Effector memory CD4-positive, alpha-beta T cell (primary cell): ENCODE results near the gene SIRT2.
A peak's percentile ranks its signal among the peaks of the same experiment; 100 is the strongest.

Experiments
- DNase-seq, 3 donors: peaks; one replicate each; pipeline ENCODE4 v3.0.0-alpha.2; 2020
- H3K27ac ChIP-seq: 2 replicates; pipeline ENCODE4 v1.7.0; 2013; ENCODE audit warnings: mild to moderate bottlenecking, low read length, moderate library complexity; ENCODE audit not compliant: insufficient read depth, poor library complexity, severe bottlenecking
- H3K27me3 ChIP-seq: replicated peaks from 2 replicates; pipeline ENCODE4 v1.7.0; 2013; ENCODE audit warnings: mild to moderate bottlenecking, low read length; ENCODE audit not compliant: insufficient read depth, control insufficient read depth, poor library complexity, severe bottlenecking
- H3K36me3 ChIP-seq: 2 replicates; pipeline ENCODE4 v1.7.0; 2013; ENCODE audit warnings: mild to moderate bottlenecking, low read length, moderate library complexity; ENCODE audit not compliant: control insufficient read depth, insufficient read depth
- H3K4me1 ChIP-seq: 2 replicates; pipeline ENCODE4 v1.7.0; 2013; ENCODE audit warnings: low read length, mild to moderate bottlenecking; ENCODE audit not compliant: control insufficient read depth, insufficient read depth, poor library complexity, severe bottlenecking
- H3K4me3 ChIP-seq: 2 replicates; pipeline ENCODE4 v1.7.0; 2013; ENCODE audit warnings: low read length, low read depth, mild to moderate bottlenecking; ENCODE audit not compliant: insufficient read depth, poor library complexity, severe bottlenecking
- H3K9me3 ChIP-seq: 2 replicates; pipeline ENCODE4 v1.7.0; 2013; ENCODE audit warnings: mild to moderate bottlenecking, low read length, moderate library complexity; ENCODE audit not compliant: control insufficient read depth

The SIRT2 gene

GRCh38 chr19:38848299-38849146 is 50.9 kb downstream of the SIRT2 start:
- Histone ChIP-seq H3K4me1 (peaks cover 53% of the 10 kb centered on the region), H3K4me3 (peak overlapping the region; percentile 78), H3K9me3 (no peaks in the 10 kb centered on the region), H3K36me3 (peaks cover 48% of the 10 kb centered on the region), H3K27me3 (no peaks in the 10 kb centered on the region), H3K27ac (peak overlapping the region; percentile 98)
- no peak for DNase-seq

- Histone ChIP-seq H3K9me3 (no peaks in the 10 kb centered on the region), H3K36me3 (peaks cover 63% of the 10 kb centered on the region), H3K27ac (peak overlapping the region; percentile 19), H3K4me1 (peaks cover 66% of the 10 kb centered on the region), H3K4me3 (no peak overlapping the region), H3K27me3 (no peaks in the 10 kb centered on the region)
- no peak for DNase-seq
Observed at GRCh38 chr19:38846097-38846496, 53.3 kb downstream of the SIRT2 start.

- H3K27ac ChIP-seq, result peak overlapping the region; percentile 12
- peaks cover 69% of the 10 kb centered on the region for H3K36me3 ChIP-seq
- H3K27me3 ChIP-seq, result no peaks in the 10 kb centered on the region
- no peak overlapping the region for H3K4me3 ChIP-seq
- H3K9me3 ChIP-seq, result no peaks in the 10 kb centered on the region
- no peak for DNase-seq
- H3K4me1 ChIP-seq, result peaks cover 64% of the 10 kb centered on the region
Observed at GRCh38 chr19:38845374-38846024, 53.9 kb downstream of the SIRT2 start.

GRCh38 chr19:38844093-38844686 is 55.2 kb downstream of the SIRT2 start:
- peaks cover 64% of the 10 kb centered on the region for H3K4me1 ChIP-seq
- no peaks in the 10 kb centered on the region for H3K9me3 ChIP-seq
- H3K27ac ChIP-seq, result no peak overlapping the region
- peaks cover 80% of the 10 kb centered on the region for H3K36me3 ChIP-seq
- no peak for DNase-seq
- no peaks in the 10 kb centered on the region for H3K27me3 ChIP-seq
- no peak overlapping the region for H3K4me3 ChIP-seq

- Histone ChIP-seq H3K36me3 (peaks cover 85% of the 10 kb centered on the region), H3K27me3 (no peaks in the 10 kb centered on the region), H3K27ac (peak overlapping the region; percentile 61), H3K4me3 (no peak overlapping the region), H3K4me1 (peaks cover 56% of the 10 kb centered on the region), H3K9me3 (no peaks in the 10 kb centered on the region)
- DNase-seq, result no peak
Observed at GRCh38 chr19:38843175-38843758, 56.2 kb downstream of the SIRT2 start.

- Histone ChIP-seq H3K4me1 (peaks cover 50% of the 10 kb centered on the region), H3K4me3 (no peak overlapping the region), H3K36me3 (peaks cover 88% of the 10 kb centered on the region), H3K27ac (peak overlapping the region; percentile 61), H3K27me3 (no peaks in the 10 kb centered on the region), H3K9me3 (no peaks in the 10 kb centered on the region)
- peak; percentile 42 to 58 (median 43) for DNase-seq
Observed at GRCh38 chr19:38842439-38843174, 56.8 kb downstream of the SIRT2 start.

- H3K27ac ChIP-seq, result peak overlapping the region; percentile 61
- DNase-seq, result peak; percentile 53 to 64 (median 63)
- no peaks in the 10 kb centered on the region for H3K9me3 ChIP-seq
- no peaks in the 10 kb centered on the region for H3K27me3 ChIP-seq
- peaks cover 43% of the 10 kb centered on the region for H3K4me1 ChIP-seq
- H3K4me3 ChIP-seq, result no peak overlapping the region
- peaks cover 88% of the 10 kb centered on the region for H3K36me3 ChIP-seq
Observed at GRCh38 chr19:38841787-38842438, 57.5 kb downstream of the SIRT2 start.

- Histone ChIP-seq H3K27ac (peak overlapping the region; percentile 59), H3K36me3 (peaks cover 88% of the 10 kb centered on the region), H3K4me1 (peaks cover 42% of the 10 kb centered on the region), H3K27me3 (no peaks in the 10 kb centered on the region), H3K9me3 (no peaks in the 10 kb centered on the region), H3K4me3 (no peak overlapping the region)
- no peak for DNase-seq
Observed at GRCh38 chr19:38841180-38841766, 58.1 kb downstream of the SIRT2 start.

- H3K9me3 ChIP-seq, result no peaks in the 10 kb centered on the region
- H3K27ac ChIP-seq, result peak overlapping the region; percentile 59
- H3K27me3 ChIP-seq, result no peaks in the 10 kb centered on the region
- DNase-seq, result no peak
- H3K36me3 ChIP-seq, result peaks cover 87% of the 10 kb centered on the region
- peaks cover 40% of the 10 kb centered on the region for H3K4me1 ChIP-seq
- H3K4me3 ChIP-seq, result no peak overlapping the region
Observed at GRCh38 chr19:38840583-38840968, 58.8 kb downstream of the SIRT2 start.
